Hindlimb muscle (tissue), 1 donor: ENCODE results near the gene MELK. TPM values are rescaled to one million over a fixed set of nuclear protein-coding genes. Genes with fewer than 3 reads are reported as not detected.
A peak's percentile ranks its signal among the peaks of the same experiment; 100 is the strongest.

Experiments used
- DNase-seq: peaks from one replicate; pipeline ENCODE4 v3.0.0-alpha.2; 2013
- polyA plus RNA-seq: library from polyadenylated mRNA; unstranded; fragments of 120-200 nt; gene quantifications from one replicate; pipeline ENCODE4 v1.2.1, GENCODE V29; 2013; ENCODE audit not compliant: insufficient read length

MELK gene
- polyA plus RNA-seq, 1 donor: 8.5 TPM

GRCh38 chr9:36584620-36585460, 12.1 kb downstream of the MELK start:
- no peak for DNase-seq

GRCh38 chr9:36590231-36590630, 17.5 kb downstream of the MELK start:
- no peak for DNase-seq

DNA sequence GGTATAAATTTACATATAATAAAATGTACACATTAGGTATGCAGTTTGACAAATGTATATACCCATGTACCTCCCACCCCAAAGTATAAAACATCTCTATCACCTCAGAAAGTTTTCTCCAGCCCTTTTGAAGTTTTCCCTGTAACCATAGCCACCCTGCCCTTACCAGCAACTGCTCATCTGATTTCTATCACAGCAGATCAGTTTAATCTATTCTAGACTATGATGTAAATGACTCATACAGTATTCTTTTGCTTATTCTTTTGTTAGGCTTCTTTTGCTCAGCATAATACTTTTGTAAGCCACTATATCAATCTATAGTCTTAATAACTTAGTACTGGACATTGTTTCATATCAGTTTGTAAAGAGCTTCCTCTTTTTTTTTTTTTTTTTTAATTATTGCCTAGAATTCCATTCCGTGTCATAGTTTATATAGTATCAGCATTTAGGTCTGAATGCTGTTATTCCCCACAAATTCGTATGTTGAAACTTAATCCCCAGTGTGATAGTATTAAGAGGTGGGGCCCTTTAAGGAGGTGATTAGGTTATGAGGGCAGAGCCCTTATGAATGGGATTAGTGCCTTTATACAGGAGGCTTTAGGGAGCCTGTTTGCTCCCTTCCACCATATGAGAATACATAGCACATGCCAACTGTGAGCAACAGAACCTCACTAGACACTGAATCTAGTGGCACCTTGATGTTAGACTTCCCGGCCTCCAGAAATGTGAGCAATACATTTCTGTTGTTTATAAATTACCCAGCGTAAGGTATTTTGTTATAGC, 20.3 kb downstream of the MELK start:
- DNase-seq: no peak

- no peak for DNase-seq
Measured at GRCh38 chr9:36594213-36594612, 21.5 kb downstream of the MELK start.

DNA sequence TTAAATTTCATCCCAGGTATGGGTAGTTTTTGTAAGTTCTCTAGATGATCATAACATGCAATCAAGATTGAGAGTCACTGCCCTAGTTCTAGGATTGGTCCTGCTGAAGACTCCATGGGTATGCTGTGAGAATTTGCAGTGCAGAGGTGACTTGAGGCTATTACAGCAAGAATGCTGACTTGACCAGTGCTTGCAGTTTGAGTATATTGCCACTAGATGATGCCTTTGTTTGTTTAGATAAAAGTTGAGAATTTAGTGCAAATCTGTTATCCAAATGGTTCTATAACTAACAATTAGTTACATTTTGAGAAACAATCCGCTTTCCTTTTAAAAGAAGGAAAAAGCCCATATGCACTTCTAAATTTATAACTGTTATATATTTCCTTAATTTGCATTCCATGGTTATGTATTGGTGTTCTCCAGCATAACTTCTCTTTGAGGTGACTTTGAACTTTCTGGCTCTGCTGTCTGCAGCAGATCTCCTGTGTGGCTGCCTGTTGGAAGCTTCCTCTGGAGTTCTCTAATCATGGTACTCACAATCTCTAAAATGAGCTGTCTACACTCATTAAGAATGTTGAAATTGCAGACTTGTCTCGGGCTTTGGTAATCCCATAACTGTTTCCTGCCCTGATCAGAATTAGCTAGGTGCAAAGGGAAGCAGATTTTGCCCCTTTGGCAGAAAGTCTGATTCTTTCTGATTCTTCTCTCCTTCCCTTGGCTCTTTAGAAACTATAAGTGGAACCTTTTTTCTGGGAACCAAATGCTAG, 24.9 kb downstream of the MELK start:
- no peak for DNase-seq

DNA sequence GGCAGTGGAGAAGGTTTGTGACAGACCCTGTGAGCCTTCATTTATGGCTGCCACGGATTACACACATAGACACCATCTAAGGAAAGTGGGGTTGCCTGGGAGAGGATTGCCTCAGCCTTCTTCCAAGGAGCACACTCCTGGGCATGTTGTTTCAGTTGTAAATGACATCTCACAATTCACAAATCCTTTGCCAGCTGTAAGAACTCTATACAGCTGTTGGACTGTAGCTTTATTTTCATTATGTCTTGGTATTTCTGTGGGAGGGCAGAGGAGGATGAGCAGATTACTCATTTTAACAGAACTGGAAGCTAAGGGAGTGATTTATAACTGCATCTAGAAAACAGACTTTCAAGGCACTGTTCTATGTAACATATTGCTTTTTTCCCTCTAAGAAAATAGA, 25.6 kb downstream of the MELK start:
- DNase-seq: no peak

DNA sequence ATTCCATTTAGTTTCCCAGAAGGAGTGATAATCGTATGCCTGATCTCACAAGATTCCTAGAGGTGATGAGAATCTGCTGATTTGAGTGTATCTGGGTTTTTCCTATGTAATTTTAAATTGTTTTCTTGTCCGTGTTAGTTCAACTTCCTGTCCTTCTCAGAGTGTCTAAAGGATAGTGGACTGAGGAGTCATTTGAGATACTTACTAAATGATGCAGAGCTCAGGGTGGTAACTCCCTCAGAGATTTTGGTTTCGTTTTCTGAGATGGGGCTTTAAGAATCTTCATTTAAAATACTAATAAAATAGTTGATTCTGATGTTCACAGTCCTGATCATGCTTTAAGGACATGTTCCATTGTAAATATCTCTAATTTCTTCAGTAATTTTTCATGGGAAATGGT, 30.3 kb downstream of the MELK start:
- no peak for DNase-seq

- no peak for DNase-seq
Measured at GRCh38 chr9:36609306-36609705, 36.6 kb downstream of the MELK start.

- no peak for DNase-seq
Measured at GRCh38 chr9:36622121-36622520, 49.4 kb downstream of the MELK start.

DNA sequence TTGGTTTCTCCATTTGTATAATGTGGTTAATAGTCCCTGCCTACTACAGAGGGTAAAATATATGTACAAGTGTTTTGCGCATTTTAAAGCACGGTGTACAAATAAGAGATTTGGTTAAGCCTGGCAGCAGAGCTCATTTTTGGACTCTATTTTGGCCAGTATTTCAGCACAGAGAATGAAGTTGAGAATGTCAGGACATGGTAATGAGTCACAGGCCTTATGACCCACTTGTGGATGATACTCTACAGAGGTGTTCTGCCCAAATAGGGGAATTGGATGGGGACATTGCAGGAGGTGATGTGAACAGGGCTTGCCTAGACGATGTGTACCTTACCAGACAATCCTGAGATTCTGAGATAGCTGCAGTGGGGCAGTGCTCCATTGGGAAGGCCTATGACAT, 50.6 kb downstream of the MELK start:
- no peak for DNase-seq

GRCh38 chr9:36625006-36625615, 52.4 kb downstream of the MELK start:
- DNase-seq: peak; percentile 37

GRCh38 chr9:36632892-36633291, 60.2 kb downstream of the MELK start:
- peak; percentile 9 for DNase-seq

GRCh38 chr9:36637491-36638270, 65.0 kb downstream of the MELK start:
- no peak for DNase-seq

GRCh38 chr9:36640771-36641381, 68.2 kb downstream of the MELK start:
- no peak for DNase-seq

DNA sequence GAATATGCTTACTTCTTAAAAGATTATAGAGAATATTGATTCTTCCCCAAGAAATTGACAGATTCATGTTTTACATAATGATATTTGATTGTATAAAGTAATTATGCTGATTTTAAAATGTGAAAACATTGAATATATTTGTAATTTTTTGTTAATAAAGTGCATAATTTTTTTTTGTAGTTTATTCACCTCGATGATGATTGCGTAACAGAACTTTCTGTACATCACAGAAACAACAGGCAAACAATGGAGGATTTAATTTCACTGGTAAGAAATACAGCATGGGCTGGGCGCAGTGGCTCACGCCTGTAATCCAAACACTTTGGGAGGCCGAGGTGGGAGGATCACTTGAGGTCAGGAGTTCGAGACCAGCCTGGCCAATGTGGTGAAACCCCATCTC, 70.1 kb downstream of the MELK start:
- DNase-seq: no peak

GRCh38 chr9:36656842-36657241, 84.1 kb downstream of the MELK start:
- DNase-seq: no peak

GRCh38 chr9:36659500-36659899, 86.8 kb downstream of the MELK start:
- no peak for DNase-seq

- DNase-seq: no peak
Measured at GRCh38 chr9:36664806-36665205, 92.1 kb downstream of the MELK start.

DNA sequence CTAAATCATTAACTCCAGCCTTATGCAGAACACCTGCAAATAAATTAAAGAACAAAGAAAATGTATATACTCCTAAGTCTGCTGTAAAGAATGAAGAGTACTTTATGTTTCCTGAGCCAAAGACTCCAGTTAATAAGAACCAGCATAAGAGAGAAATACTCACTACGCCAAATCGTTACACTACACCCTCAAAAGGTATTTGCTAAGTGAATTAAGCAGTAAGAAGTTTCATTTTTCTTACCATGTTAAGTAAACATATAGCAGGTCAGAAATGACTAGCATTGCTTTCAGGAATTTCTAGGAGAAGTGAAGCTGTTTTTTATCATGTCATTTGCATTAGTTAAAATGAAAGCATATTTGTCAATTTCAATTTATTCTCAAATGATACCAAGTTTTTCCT, 92.7 kb downstream of the MELK start:
- no peak for DNase-seq

GRCh38 chr9:36665921-36666431, 93.3 kb downstream of the MELK start:
- no peak for DNase-seq

- no peak for DNase-seq
Measured at GRCh38 chr9:36671561-36671960, 98.9 kb downstream of the MELK start.
